Raji (cell line): Measurements from ENCODE around the gene HOXB3.

ENCODE experiments used
- POLR2A ChIP-seq: IDR thresholded peaks from 2 replicates; pipeline ENCODE4 v1.6.1; 2011; ENCODE audit warnings: low read depth, low read length, control low read depth; ENCODE audit not compliant: insufficient read depth

Gene HOXB3

GRCh38 chr17:48619826-48620449, 29.9 kb upstream of the HOXB3 start:
- TF ChIP-seq POLR2A, result no peak

GRCh38 chr17:48618256-48618896, 28.3 kb upstream of the HOXB3 start:
- no peak for TF ChIP-seq POLR2A

- TF ChIP-seq POLR2A, result no peak
Measured at GRCh38 chr17:48617471-48618255, 27.6 kb upstream of the HOXB3 start.

DNA sequence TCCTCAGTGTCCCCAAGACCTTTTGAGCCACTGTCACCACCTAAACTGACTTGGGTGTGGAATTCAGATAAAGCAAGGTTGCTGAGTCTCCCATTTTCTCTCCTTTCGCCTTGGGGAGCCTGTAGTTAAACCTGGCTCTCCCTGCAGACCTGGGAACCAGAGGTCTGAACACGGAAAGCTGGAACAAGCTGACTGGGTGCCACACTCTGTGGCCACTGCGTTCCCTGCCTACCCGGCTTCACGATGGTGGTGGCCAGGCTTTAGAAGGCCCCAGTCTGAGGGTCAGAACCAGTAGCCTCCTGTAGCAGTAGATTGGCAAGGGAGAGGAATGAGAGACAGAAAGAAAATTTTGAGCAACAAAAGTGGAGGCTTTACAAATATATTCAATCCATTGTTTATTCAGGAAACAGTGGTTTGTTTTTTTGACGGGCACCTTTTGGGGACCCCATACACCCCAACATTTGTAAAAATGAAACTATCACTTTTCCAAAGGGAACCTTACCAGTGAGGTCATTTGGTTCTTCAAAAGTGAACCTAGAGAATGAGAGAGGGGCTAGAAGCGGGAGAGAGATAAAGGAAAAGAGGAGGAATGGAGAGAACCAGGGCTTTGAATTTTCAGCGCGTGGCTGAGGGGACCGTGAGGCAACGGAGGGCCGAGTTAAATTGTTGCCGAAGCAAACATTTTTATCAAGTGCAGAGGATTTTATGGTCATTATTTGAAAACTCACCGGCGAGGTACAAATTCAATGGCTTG, 26.9 kb upstream of the HOXB3 start:
- no peak for TF ChIP-seq POLR2A

DNA sequence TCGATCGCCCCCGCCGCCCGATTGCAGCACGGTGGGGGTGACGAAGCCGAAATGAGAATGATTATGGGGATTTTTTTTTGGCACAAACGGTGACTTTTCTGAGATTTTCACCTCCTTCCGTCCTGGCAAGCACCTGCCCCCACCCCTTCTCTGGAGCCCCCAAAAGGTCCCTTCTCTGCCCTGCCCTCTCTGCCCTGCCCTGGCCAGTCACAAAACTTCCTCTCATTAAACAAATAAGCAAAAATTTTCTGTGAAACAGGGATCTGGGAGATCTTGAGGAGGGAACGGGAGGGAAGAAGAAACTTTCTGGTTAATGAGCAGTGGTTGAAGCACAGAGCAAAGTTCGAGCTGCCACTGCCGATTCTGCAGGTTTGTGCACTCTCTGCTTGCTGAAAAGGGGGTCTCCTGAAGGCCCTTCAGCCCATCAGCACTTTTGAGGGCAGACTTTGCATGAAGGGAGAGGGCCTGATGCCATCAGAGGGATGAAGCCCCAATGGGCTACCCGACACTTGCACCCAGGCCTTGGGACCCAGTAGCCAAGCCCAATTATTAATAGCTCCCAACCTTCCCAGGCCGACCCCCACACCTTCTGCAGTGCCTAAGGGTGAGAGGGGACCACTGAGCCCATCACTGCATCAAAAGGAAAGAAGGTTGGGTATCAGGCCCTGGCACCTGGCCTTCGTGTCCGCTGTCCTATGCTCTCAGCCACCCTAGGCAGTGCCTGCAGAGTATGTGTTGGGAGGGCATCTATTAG, 26.1 kb upstream of the HOXB3 start:
- no peak for TF ChIP-seq POLR2A

DNA sequence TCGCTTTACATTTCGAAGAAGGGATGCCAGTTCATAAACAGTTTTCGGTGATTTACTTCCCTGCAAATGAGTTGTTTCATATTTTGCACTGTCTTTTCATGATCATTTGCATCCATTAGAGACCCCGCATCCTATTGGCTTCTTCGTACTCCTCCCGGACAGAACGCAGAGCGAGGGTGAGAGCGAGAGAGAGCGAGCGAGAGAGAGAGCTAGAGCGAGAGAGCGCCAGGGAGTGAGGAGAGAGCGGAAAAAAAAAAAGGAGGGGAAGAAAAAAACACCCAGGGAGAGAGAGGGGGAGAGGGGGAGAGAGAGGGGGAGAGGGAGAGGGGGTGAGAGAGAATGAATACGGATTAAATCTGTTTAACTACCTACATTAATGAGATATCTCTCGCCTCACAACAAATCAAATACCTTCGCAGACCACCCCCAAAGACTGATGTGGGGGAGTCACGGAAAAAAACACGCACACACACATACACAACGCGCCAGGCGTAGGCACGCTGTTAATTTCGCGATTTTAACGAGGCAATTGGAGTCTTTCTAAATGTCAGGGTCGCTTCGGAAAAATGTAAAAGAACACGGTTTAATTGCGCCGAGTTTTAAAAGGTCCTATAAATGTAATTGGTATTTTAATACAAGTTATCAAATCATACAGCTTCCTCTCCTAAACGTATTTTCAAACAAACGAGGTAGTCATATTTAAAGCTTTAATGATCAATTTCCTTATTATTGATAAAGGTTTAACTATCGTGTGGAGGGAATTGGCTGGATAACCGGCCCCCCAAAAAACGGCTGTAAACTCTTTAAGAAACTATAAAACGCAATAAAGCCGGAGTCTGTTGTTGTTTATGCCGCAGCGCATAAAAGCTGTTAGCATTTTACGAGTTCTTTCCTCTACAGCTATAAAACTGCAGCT, 25.3 kb upstream of the HOXB3 start, which contains the start of gene HOXB8:
TSS of gene HOXB8 (minus strand) at position 246 of the 916 bp plus-strand sequence. CDS start 588 bp downstream, outside the sequence.
- no peak for TF ChIP-seq POLR2A

- TF ChIP-seq POLR2A, result no peak
Measured at GRCh38 chr17:48613862-48614694, 24.0 kb upstream of the HOXB3 start.

DNA sequence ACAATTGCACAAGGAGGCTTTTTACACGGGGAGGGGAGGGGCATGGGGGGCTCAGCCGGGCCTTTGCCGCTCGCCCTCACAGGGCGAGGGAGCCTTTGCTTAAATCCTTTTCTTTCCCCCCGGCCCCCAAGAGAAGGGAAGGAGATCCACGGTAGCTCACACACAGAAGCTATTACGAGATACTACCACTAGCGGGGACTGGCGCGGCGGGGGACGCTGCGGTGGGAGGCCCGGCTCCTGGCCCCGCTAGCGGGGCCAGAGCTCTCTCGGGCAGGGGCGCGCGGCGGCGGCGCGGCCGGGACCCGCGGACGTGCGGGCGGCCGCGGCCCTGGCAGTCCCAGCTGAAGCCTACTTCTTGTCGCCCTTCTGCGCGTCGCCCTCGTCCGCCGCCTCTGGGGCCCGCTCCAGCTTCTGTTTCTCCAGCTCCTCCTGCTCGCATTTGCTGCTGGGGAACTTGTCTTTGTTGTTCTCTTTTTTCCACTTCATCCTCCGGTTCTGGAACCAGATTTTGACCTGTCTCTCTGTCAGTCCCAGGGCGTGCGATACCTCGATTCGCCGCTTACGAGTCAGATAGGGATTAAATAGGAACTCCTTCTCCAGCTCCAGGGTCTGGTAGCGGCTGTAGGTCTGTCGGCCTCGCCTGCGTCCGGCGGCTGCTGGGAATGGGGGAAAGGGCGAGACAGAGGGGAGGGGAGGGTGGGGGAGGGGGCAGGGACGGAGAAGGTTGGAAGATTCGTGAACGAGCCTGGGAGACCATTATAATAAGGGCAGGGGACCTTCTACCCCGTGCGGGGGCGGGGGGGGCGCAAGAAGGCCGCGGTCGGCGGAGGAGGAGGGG, 23.0 kb upstream of the HOXB3 start:
- TF ChIP-seq POLR2A, result no peak

DNA sequence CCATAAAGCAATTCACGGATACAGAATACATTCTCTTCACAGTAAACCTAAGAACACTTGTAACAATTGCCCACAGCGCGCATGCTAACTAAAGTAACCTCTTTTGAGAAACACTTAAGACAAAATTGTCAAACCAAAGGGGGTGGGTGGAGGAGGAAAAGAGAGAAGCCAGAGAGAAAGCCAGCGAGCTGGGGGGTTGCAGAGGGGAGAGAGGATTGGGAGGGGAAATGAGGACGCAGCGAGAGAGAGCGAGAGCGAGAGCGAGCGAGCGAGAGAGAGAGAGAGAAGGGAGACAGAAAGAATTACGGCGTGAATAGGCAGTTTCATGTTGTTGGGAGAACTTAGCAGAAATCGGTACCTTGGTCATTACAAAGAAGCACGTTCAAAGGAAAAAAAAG, 22.4 kb upstream of the HOXB3 start:
- TF ChIP-seq POLR2A, result no peak

GRCh38 chr17:48611681-48612455, 21.8 kb upstream of the HOXB3 start:
- no peak for TF ChIP-seq POLR2A

- no peak for TF ChIP-seq POLR2A
Measured at GRCh38 chr17:48611213-48611612, 21.2 kb upstream of the HOXB3 start.
